ENCODE data around the gene LIPC.

- TF ChIP-seq EZH2 (IDR thresholded peaks at IDR 0.05; ENCODE audit: insufficient read depth, poor library complexity, severe bottlenecking) (no peak), EZH2phosphoT487 (IDR thresholded peaks at IDR 0.05; ENCODE audit: insufficient read depth, low read depth) (no peak)
Observed at GRCh38 chr15:58478035-58478434, 46.2 kb downstream of the LIPC start.

Measured in GM23248 (cell line).